Neural progenitor cell (in vitro differentiated cells): ENCODE data around the gene NOC3L.

Source experiments
- CTCF ChIP-seq: fragments of 200-600 bp; sonication (generic); IDR thresholded peaks from 2 replicates; pipeline ENCODE4 v1.5.1; 2017; ENCODE audit warnings: antibody characterized with exemption, mild to moderate bottlenecking
- EZH2 ChIP-seq: fragments of 200-600 bp; sonication (generic); IDR thresholded peaks from 2 replicates; pipeline ENCODE4 v1.6.1; 2017; ENCODE audit warnings: antibody characterized with exemption, mild to moderate bottlenecking, moderate library complexity
- EZH2phosphoT487 ChIP-seq: fragments of 200-600 bp; sonication (generic); IDR thresholded peaks from 2 replicates; pipeline ENCODE4 v1.6.1; 2017; ENCODE audit warnings: antibody characterized with exemption

- no peak for TF ChIP-seq CTCF
- TF ChIP-seq EZH2phosphoT487 = no peak
- TF ChIP-seq EZH2 = no peak
These were observed 11.7 kb downstream of the NOC3L start for GRCh38 chr10:94351089-94351488.
